Muscle layer of duodenum (tissue), 2 donors: ENCODE measurements around the gene KLF1.
"Not testable (repeated sequence)": the region's sequence is repeated elsewhere in the genome, so short reads cannot be mapped to it uniquely, and the experiment has no call there.

Source experiments
- H3K27ac ChIP-seq: one replicate; pipeline ENCODE4 v1.7.0; 2013; ENCODE audit warnings: mild to moderate bottlenecking, low read length
- H3K27me3 ChIP-seq: one replicate; pipeline ENCODE4 v1.7.0; 2013; ENCODE audit warnings: low read depth, mild to moderate bottlenecking, control low read depth, low read length
- H3K36me3 ChIP-seq, 2 donors: one replicate each; pipeline ENCODE4 v1.7.0; 2013; ENCODE audit warnings: low read length in 2 of 2, control low read depth in 1 of 2, mild to moderate bottlenecking in 1 of 2; ENCODE audit not compliant: insufficient read depth in 2 of 2, control insufficient read depth in 1 of 2
- H3K4me1 ChIP-seq, 2 donors: one replicate each; pipeline ENCODE4 v1.7.0; 2013; ENCODE audit warnings: low read length in 2 of 2, mild to moderate bottlenecking in 2 of 2, control low read depth in 1 of 2, moderate library complexity in 1 of 2; ENCODE audit not compliant: insufficient read depth in 2 of 2, control insufficient read depth in 1 of 2
- H3K4me3 ChIP-seq, 2 donors: one replicate each; pipeline ENCODE4 v1.7.0; 2013; ENCODE audit warnings: low read length in 2 of 2, low read depth in 1 of 2, mild to moderate bottlenecking in 1 of 2
- H3K9me3 ChIP-seq, 2 donors: one replicate each; pipeline ENCODE4 v1.7.0; 2013; ENCODE audit warnings: low read length in 2 of 2, control low read depth in 1 of 2, mild to moderate bottlenecking in 1 of 2; ENCODE audit not compliant: control insufficient read depth in 1 of 2
- donor health status: healthy.

The KLF1 gene

GRCh38 chr19:12864721-12865715 lies 22.0 kb downstream of the KLF1 start:
- Histone ChIP-seq H3K4me1 (peaks cover 0 to 9% of the 10 kb centered on the region in 2 donors), H3K4me3 (no peak overlapping the region), H3K27me3 (no peaks in the 10 kb centered on the region), H3K9me3 (no peaks in the 10 kb centered on the region), H3K27ac (no peak overlapping the region), H3K36me3 (no peaks in the 10 kb centered on the region)

- no peak overlapping the region for H3K4me3 ChIP-seq
- H3K27ac ChIP-seq = no peak overlapping the region
- no peaks in the 10 kb centered on the region for H3K36me3 ChIP-seq
- peaks cover 0 to 9% of the 10 kb centered on the region in 2 donors for H3K4me1 ChIP-seq
- no peaks in the 10 kb centered on the region for H3K9me3 ChIP-seq
- H3K27me3 ChIP-seq = no peaks in the 10 kb centered on the region
These were observed 22.9 kb downstream of the KLF1 start for GRCh38 chr19:12864143-12864542.

- no peak overlapping the region for H3K27ac ChIP-seq
- no peaks in the 10 kb centered on the region for H3K9me3 ChIP-seq
- H3K36me3 ChIP-seq = no peaks in the 10 kb centered on the region
- H3K4me1 ChIP-seq = no peaks in the 10 kb centered on the region
- H3K27me3 ChIP-seq = no peaks in the 10 kb centered on the region
- no peak overlapping the region for H3K4me3 ChIP-seq
These were observed 27.5 kb downstream of the KLF1 start for GRCh38 chr19:12859546-12859945.

- H3K4me1 ChIP-seq = no peaks in the 10 kb centered on the region
These were observed 28.7 kb downstream of the KLF1 start for GRCh38 chr19:12858041-12858928.

GRCh38 chr19:12856653-12857052 lies 30.3 kb downstream of the KLF1 start:
- Histone ChIP-seq H3K27ac (no peak overlapping the region), H3K27me3 (no peaks in the 10 kb centered on the region), H3K9me3 (no peaks in the 10 kb centered on the region), H3K4me3 (no peak overlapping the region), H3K4me1 (no peaks in the 10 kb centered on the region), H3K36me3 (no peaks in the 10 kb centered on the region)

More at GRCh38 chr19:12858041-12858928, 28.7 kb downstream of the KLF1 start:
- no peak overlapping the region for H3K4me3 ChIP-seq
- no peaks in the 10 kb centered on the region for H3K27me3 ChIP-seq
- H3K27ac ChIP-seq = no peak overlapping the region
- no peaks in the 10 kb centered on the region for H3K36me3 ChIP-seq
- H3K9me3 ChIP-seq = no peaks in the 10 kb centered on the region

- Histone ChIP-seq H3K36me3 (no peaks in the 10 kb centered on the region), H3K4me1 (no peaks in the 10 kb centered on the region), H3K27ac (no peak overlapping the region), H3K27me3 (peaks cover 9% of the 10 kb centered on the region), H3K4me3 (peak overlapping the region; percentile 3 to 41), H3K9me3 (no peaks in the 10 kb centered on the region)
These were observed 39.6 kb downstream of the KLF1 start for GRCh38 chr19:12847159-12848139.

- H3K4me1 ChIP-seq, H3K4me3 ChIP-seq, H3K27ac ChIP-seq, H3K36me3 ChIP-seq, H3K9me3 ChIP-seq: not testable (repeated sequence)
- H3K27me3 ChIP-seq = peaks cover 15% of the 10 kb centered on the region
These were observed 40.4 kb downstream of the KLF1 start for GRCh38 chr19:12846613-12847012.

- peaks cover 38% of the 10 kb centered on the region for H3K27me3 ChIP-seq
- no peaks in the 10 kb centered on the region for H3K9me3 ChIP-seq
- peaks cover 0 to 9% of the 10 kb centered on the region in 2 donors for H3K4me1 ChIP-seq
- H3K27ac ChIP-seq = no peak overlapping the region
- no peak overlapping the region for H3K4me3 ChIP-seq
- H3K36me3 ChIP-seq = no peaks in the 10 kb centered on the region
These were observed 42.8 kb downstream of the KLF1 start for GRCh38 chr19:12843999-12844732.

GRCh38 chr19:12843328-12843727 lies 43.7 kb downstream of the KLF1 start:
- Histone ChIP-seq H3K36me3 (no peaks in the 10 kb centered on the region), H3K9me3 (no peaks in the 10 kb centered on the region), H3K27ac (no peak overlapping the region), H3K27me3 (peaks cover 43% of the 10 kb centered on the region), H3K4me3 (no peak overlapping the region), H3K4me1 (peaks cover 0 to 17% of the 10 kb centered on the region in 2 donors)

- Histone ChIP-seq H3K9me3 (no peaks in the 10 kb centered on the region), H3K4me3 (no peak overlapping the region), H3K4me1 (peaks cover 0 to 22% of the 10 kb centered on the region in 2 donors), H3K27me3 (peaks cover 49% of the 10 kb centered on the region), H3K27ac (no peak overlapping the region), H3K36me3 (no peaks in the 10 kb centered on the region)
These were observed 44.5 kb downstream of the KLF1 start for GRCh38 chr19:12842511-12842910.
